ENCODE measurements around the gene GATA2.

Gene GATA2

GRCh38 chr3:128432301-128432970, 60.6 kb downstream of the GATA2 start:
- DNase-seq, result no peak

- DNase-seq, result no peak
Measured at GRCh38 chr3:128431803-128432300, 61.1 kb downstream of the GATA2 start.

DNA sequence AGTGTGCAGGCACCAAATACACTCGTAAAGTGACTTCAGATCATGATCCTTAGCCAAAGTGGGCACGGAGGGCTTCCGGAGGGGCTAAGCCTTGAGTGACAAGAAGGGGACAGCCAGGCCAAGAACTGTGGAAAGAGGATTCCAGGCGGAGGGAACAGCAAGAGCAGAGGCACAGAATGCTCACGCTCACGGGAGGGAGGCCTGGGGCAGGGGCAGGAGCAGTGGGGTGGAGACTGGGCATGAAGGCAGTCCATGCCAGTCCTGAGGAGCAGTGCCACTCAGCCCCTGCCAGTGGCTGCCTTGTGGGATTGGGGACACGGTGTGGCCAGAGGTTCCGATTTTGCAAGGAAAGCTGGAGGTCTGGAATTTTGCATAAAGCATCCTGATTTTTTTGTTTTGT, 62.3 kb downstream of the GATA2 start:
- no peak for DNase-seq

DNA sequence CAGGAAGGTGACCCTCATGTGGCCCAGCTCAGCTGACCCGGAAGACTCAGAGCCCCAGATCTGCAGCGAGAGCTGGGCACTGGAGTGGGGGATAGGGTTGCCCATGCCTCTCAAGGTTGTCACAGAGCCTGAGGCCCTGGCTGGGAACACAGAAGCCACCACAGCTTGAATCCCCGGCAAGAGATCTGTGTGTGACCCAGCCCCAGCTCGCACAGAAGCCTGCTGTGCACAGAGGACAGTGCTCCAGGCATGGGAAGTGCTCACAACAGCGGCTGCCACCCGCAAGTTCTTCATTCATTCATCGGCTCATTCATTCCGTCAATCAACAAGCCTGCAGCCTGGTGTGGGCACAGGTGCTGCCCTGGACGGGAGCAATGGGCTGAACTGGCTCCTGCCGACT, 62.7 kb downstream of the GATA2 start:
- DNase-seq, result no peak

DNA sequence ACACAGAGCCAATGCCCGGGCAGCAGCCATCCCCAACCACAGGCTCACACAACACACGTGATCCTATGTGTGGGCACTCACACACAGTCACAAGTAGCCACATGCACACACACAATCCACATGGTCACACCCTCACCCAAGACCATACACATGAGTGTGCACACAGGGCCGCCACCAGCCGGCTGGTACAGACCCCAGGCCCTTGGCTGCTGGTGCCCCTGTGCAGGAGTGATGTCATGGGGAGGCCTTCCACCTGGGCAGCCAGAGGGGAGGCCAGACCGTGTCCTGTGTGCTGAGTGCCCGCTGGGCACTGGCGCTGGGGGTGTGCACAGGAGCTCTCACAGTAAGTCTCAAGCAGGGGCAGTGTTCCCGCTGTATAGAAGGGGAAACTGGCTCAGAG, 63.2 kb downstream of the GATA2 start:
- no peak for DNase-seq
